NCI-H345 treated with DMSO at 0.1 percent for 48 hours (cell line): Measurements from ENCODE around the gene SDF2.
A peak's percentile ranks its signal among the peaks of the same experiment; 100 is the strongest.
"Not testable (repeated sequence)": the region's sequence is repeated elsewhere in the genome, so short reads cannot be mapped to it uniquely, and the experiment has no call there.

Experiments used
- DNase-seq: peaks from one replicate; lab custom pipeline; 2025; ENCODE audit not compliant: unreplicated experiment; lab: John Stamatoyannopoulos, UW

The SDF2 gene

DNA sequence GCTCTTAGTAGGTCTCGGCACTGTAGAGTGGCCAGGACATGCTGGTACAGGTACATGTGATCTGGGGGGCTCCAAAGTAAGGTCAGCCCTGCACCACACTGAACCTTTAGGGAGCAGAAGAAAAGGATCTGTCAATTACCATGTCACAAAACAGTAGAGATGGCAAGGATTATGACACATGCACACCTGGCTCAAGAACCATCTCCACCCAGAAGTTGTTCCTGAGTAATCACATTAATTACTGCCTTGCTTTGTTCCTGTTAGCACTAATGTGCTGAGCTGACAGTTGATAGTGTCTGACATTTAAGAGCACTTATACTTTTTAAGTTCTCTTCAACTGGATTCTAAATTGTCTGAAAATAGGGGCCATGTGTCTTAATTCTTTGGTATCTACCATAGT, 26.2 kb downstream of the SDF2 start:
- DNase-seq, result no peak

DNA sequence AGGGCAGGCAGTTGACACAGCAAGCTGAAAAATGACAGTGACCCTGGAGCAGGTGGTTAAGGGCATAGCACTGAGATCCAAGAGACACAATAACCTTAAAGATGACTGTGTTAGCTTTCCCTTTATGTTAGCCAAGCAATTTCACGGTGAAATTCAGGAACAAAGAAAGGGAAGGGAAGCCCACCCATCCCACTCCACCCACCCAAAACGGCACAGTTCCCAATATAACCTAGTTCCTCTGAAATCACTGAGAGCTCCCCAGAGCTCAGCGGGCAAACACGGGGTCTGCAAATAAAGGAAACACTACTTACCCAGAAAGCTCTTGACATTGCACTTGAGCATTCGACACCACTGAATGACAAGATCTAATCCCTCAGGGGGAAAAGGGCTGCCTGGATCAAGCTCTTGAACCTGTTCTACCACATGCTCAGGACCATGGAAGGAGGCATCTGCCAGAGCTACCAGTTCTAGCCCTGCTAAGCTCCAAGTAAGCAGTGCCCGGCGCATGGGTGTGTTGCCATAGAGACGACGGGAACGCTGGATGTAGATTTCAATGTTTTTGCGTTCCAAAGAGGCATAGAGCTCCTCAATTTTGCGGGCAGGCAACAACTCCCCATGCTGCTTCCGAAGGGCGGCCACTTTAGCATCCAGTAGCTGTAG, 27.4 kb downstream of the SDF2 start:
- DNase-seq, result peak; percentile 45

GRCh38 chr17:28626818-28627217, 34.9 kb downstream of the SDF2 start:
- DNase-seq, result no peak

- DNase-seq, result no peak
Measured at GRCh38 chr17:28624148-28624547, 37.6 kb downstream of the SDF2 start.

- no peak for DNase-seq
Measured at GRCh38 chr17:28623696-28624095, 38.0 kb downstream of the SDF2 start.

DNA sequence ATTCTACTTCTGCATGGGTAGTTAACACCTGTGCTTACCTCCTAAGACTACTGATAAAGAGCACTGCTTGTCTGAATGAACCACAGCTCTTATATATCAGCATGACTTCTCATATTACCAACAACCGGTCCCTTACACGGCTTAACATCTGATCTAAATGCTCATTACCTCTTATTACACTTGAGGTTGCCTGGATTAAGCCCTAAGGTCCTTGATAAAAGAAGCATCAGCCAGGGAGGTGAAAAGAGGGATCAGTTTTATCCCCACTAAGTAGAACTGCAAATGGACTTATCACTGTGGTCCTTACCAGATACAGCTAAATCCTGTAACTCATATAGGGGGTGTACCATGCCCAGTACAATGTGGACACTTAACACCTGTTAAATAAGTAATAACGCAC, 39.5 kb downstream of the SDF2 start:
- no peak for DNase-seq

GRCh38 chr17:28620010-28620409, 41.7 kb downstream of the SDF2 start:
- no peak for DNase-seq

DNA sequence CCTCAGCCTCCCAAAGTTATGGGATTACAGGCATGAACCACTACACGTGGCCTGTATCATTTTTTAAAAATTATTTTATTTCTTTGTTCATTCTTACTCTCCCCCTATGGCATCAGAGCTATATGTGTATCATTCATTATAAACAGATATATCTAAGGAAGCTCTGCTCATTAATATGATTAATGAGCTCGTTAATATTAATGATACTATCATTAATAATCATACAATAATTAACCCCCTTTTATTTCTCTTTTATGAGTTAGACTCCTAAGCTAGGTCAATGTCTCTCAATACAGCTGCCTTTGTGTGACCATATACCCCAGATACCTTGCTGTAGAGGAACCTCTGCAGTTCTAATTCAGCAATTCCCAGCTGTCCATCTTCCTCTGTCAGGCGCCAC, 43.2 kb downstream of the SDF2 start:
- no peak for DNase-seq

DNA sequence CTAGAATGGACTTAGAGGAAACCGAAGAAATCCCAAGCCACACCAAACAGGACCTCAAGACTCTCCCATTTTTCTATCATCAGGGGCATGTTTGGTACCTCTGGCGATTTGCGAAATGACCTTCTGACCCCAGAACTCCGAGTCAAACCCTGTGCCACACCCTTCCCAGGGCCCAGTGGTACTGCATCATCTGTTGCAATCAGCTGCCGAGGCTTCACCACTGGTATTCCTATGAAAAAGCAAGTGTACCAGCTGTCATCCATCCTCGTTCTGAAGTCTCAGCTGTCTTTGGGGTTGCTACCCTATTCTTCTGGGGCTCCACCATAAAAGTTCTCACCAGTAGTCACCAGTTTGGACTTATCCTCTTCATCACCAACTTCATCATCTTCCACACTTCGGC, 45.4 kb downstream of the SDF2 start:
- no peak for DNase-seq

- DNase-seq, result no peak
Measured at GRCh38 chr17:28615260-28615940, 46.3 kb downstream of the SDF2 start.

DNA sequence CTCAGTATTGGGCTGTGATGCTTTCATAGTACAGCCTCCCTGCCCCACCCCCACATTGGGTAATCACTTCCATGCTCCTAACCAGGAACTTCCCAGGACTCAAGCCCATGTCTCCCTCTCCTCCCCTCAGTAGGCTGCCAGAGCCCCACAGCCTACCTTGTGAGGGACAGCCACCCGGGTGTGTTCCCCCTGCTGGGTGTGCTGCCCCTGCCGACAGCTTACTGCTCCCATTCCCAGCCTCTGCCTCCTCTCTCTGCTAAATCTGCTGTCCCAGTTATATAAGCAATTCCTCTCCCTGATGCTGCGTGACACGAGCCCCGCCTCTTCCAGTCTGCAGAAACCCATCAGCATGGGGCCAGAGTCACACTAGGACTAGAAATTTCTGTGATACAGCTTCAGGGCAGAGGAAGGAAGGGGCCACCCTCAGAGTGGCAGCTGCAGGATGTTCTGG, 47.8 kb downstream of the SDF2 start, which contains the start of gene RSKR:
TSS of gene RSKR (minus strand) at position 255 of the 451 bp plus-strand sequence. CDS start at position 231, 24 bp downstream.
- DNase-seq, result no peak

DNA sequence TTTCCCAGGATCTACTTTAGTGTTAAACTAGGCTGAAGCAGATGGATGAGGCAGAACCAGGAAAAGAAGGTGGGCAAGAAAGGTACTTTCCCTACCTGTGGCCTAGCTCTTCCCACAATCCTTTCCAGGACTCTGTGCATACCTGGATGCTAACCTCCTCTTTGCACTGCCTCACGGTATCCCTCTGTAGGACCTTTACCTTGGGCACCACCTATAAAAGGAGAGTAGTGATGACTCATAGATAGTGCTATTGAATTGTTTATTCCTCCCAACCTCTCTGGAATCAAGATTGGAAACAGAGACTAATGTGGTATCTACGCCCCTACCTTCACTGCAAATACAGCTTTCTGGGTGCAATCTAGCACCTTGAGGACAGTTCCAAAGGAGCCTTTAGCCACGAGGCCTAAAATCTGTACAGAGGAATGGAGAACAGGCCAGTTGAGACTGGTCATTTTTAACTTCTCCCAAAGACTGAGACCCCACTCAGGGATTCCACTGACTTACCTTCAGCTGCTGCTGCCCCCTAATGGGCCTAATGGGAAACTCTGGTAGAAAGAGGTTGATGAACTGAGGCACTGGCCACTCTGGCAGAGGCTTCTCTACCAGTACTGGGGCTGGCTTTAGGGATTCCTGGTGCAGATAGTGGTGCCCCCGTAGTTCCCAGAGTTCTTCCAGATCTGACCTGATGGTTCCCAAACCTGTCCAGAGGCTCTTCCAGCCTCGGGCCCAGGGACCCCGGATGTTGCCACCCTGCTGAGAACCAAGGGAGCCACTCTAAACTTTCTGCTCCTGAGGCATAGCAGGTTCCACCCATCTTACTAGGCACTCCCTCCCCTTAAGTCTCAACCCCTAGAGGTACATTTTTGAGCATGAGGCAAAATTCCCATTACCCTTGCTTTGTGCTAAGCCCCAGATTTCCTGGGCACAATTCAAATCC, 48.5 kb downstream of the SDF2 start:
- DNase-seq, result peak; percentile 2

DNA sequence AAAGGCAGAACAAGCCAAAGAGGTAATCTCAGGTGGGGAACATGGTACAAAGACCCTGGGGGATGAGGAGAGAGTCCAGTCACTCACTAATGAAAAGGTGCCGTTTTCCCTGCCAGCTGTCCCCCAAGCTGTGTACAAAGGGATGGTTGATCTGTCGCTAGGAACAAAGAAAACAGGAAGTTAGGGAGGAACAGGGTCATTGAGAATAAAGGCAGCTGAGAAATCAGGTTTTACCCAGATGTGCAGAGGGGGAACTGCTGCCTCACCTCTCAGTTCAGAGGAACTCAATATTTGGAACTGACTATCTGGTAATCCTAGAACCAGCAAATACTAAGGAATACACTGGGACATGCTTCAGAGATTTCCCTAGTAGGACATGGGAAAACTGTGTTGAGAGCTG, 49.2 kb downstream of the SDF2 start:
- no peak for DNase-seq

- DNase-seq, result no peak
Measured at GRCh38 chr17:28610376-28610775, 51.3 kb downstream of the SDF2 start.

DNA sequence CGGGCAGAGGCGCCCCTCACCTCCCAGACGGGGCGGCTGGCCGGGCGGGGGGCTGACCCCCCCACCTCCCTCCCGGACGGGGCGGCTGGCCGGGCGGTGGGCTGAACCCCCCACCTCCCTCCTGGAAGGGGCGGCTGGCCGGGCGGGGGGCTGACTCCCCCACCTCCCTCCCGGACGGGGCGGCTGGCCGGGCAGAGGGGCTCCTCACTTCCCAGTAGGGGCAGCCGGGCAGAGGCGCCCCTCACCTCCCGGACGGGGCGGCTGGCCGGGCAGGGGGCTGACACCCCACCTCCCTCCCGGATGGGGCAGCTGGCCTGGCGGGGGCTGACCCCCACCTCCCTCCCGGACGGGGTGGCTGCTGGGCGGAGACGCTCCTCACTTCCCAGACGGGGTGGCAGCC, 57.7 kb downstream of the SDF2 start:
- not testable (repeated sequence) for DNase-seq

GRCh38 chr17:28599311-28600184, 62.2 kb downstream of the SDF2 start:
- DNase-seq, result peak; percentile 58

- peak; percentile 87 for DNase-seq
Measured at GRCh38 chr17:28598799-28599310, 62.9 kb downstream of the SDF2 start, which contains the start of gene SPAG5. TSS of gene SPAG5 (minus strand) at chr17:28599025. CDS start at chr17:28598946, 79 bp downstream.

DNA sequence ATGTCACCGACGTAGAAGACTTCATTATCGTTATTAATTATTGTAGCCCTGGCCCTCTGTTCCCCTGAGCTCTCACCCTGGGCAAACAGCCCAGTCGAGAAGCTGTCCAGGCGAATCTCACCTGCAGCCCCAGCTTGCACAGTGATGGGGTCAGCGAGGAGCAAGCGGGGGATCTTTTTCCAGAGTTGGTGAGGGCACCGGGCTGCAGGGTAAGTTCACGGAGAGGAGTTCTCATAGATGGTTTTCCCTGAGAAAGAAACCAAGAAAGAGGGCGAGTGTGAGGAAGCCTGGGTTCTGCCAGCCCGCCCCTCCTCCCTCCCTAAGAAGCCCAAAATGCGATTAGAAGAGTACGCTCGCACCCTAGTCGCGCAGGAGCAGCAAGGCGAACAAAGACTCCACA, 63.3 kb downstream of the SDF2 start:
- DNase-seq, result no peak
